GM19035 (cell line): ENCODE data around the gene MED12L.

Experiments used
- ATAC-seq: cut with Tn5 transposase; IDR thresholded peaks from one replicate; pipeline ENCODE4 v1.9.1; 2021; ENCODE audit not compliant: unreplicated experiment

MED12L gene

DNA sequence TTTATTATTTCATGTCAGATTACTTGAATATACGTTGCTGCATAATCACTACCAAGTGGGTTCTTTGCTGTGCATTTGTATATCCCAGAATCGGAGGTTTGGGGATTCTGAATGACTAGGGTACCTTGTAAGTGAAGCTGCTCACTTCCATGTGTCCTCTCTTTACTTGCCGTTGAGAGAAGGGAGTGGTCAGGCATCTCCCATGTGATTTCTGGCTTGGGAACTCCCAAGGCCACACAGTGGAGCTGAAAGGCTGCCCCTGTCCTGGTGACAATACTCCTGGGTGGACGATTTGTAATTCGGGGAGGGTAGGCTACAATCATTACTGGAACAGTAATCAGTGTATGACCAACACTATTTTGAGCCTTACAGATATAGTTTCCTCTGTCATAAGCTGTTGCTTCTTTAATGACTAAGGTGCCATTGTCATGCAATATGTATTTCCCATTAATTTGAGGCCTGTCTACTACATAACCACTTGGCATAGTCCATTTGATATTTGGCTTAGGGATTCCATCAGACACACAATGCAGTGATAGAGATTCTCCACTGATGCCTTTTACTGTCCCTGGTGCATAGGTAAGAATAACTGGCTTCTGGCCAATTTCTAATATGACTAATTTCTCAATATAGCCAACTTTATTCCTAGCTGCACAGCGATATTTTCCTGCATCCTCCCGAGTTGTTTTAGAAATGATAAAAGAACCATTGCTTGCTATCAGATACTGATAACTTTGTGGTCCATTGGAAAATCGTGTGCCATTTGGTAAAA, 351.4 kb downstream of the MED12L start:
- ATAC-seq: no peak

DNA sequence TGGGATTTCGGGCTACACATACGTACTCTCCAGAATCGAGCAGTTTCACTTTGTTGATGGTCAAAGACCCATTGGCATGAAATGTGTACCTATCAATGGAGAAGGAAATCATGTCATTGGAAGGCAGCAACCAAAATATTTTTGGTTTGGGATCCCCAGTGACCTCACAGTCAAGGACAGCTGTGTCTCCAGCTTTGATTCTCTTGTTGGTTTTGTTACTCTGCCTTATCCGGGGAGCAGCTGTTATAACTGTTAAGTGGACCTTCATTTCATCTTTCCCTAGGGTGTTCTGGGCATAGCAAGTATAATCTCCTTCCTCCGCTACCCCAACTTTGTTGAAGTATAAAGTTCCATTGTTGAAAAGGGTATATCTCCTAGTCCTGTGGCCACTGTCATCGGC, 352.4 kb downstream of the MED12L start:
- ATAC-seq: no peak

- ATAC-seq: peak; percentile 79
Measured at GRCh38 chr3:151439652-151440125, 354.2 kb downstream of the MED12L start.

DNA sequence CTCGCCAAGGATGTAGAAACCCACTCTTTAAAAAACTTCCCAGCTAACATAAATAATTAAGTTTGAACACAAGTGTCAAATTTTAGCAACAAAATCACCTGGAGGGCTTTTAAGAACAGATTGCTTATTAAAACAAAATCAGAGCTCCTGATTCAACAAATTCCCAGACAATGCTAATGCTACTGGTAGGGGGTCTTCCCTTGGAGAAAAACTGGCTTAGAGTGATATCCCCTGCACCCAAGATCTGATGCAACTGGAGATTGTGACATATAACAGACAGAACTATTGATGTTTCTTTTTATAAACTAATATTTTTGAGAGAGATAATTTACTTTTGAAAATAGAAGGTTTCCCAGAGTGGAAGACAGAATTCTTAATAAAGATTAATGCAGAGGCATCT, 355.5 kb downstream of the MED12L start:
- ATAC-seq: no peak

DNA sequence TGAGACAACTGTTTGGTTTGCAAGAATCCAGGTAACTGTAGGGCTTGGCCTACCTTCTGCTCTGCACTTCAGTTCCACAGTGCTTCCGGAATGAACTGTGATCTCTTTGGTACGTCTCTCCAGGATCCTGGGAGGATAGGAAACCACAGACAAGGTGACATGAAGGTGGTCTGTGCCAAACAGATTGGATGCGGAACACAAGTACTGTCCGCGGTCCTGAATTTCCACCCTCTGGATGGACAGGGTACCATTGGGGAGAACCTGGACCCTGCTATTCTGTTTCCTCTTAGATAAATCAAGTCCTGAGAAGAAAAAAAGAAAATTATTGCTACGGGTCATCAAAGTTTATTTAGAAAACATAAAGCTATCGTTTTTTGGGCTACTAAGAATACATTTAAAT, 358.1 kb downstream of the MED12L start:
- ATAC-seq: no peak

GRCh38 chr3:151445273-151446001, 360.0 kb downstream of the MED12L start:
- no peak for ATAC-seq

- no peak for ATAC-seq
Measured at GRCh38 chr3:151446002-151446340, 360.5 kb downstream of the MED12L start.

GRCh38 chr3:151452368-151452767, 366.9 kb downstream of the MED12L start:
- no peak for ATAC-seq

DNA sequence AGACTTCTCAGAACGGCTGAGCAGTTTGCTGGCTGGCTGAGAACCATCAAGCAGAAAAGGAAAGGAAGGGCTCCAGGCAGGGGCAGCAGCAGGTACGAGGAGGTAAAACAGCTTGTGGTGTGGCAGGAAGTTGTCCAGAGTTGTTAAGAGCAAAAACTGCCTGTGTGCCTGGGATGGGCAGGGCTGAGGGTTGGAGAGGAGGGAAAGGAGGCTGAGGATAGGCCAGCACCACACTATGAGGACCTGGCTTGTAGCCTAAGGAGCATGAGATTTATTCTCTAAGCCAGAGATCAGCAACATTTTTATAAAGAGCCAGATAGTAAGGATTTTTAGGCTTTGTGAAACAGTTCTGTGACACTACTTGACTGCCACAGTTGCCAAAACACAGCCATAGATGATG, 367.4 kb downstream of the MED12L start:
- no peak for ATAC-seq

- no peak for ATAC-seq
Measured at GRCh38 chr3:151456065-151456464, 370.6 kb downstream of the MED12L start.

- no peak for ATAC-seq
Measured at GRCh38 chr3:151459358-151459757, 373.9 kb downstream of the MED12L start.

- ATAC-seq: no peak
Measured at GRCh38 chr3:151460228-151460627, 374.8 kb downstream of the MED12L start.

GRCh38 chr3:151460774-151461450, 375.4 kb downstream of the MED12L start, which contains the start of gene IGSF10:
IGSF10 (minus strand) TSS chr3:151461061; CDS start chr3:151458709, 2,352 bp downstream.
- ATAC-seq: no peak

DNA sequence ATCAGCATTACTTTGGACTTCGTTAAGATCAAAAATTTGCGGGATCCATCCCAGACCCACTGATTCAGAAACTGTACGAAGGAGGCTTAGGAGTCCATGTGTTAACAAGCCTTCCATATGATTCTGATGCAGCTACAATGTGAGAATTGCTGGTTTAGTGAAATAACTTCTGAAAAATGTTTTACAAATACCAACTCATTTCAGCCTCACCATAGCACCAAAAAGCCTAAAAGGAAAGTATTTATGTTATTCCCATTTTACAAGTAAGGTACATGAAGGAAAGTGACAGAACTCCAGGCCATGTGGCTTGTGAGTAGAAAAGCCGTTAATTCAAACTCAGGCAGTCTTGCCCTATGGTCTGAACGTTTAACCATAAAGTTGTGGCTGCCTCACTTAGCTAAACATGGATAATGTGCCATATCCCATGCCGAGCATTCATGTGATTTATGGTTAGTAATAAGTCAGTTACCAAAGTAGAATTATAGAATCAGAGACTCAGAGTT, 376.9 kb downstream of the MED12L start:
- no peak for ATAC-seq

- ATAC-seq: no peak
Measured at GRCh38 chr3:151462991-151463390, 377.5 kb downstream of the MED12L start.

DNA sequence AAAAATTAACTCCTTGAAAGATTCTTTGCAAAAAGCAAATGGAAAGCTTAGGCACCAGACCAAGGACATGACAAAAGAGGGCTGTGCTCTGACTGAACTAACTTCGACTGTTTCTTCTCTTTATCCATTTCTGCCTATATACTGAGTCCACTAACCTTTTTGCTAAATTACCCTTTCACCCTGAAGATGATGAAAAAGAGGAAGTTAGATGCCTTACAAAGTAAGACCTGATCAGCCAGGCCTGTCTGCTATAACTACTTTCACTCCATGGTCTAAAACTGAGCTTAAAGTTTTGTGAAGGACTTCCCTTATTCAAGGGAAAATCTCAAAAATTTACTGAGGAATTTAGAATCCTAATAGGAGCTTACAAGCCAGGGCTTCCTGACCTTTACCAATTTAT, 381.6 kb downstream of the MED12L start:
- ATAC-seq: no peak

DNA sequence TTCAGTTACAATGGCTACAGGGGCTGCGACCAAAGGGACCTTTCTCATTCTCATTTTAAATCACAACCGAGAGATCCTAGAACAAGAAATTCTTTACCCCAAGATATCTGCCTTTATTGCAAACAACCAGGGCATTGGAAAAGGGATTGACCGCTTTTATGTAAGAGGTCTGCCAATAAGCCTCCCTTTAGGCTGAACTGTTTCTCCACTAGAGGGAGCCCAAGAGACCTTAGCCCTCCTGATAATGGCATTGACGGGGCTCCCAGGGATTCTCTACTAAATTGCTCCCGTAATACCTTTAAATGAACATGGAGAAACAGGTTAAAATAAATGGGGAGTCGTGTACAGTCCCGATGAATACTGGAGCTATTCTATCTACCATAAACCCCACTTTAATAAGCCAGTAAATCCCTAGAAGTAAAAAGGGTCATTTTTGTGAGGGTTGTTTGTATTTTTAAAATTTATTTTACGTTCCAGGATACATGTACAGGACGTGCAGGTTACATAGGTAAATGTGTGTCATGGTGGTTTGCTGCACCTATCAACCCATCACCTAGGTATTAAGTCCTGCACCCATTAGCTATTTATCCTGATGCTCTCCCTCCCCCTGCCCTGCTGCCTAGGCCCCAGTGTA, 382.9 kb downstream of the MED12L start:
- peak; percentile 83 for ATAC-seq

- no peak for ATAC-seq
Measured at GRCh38 chr3:151476344-151477018, 391.0 kb downstream of the MED12L start.

DNA sequence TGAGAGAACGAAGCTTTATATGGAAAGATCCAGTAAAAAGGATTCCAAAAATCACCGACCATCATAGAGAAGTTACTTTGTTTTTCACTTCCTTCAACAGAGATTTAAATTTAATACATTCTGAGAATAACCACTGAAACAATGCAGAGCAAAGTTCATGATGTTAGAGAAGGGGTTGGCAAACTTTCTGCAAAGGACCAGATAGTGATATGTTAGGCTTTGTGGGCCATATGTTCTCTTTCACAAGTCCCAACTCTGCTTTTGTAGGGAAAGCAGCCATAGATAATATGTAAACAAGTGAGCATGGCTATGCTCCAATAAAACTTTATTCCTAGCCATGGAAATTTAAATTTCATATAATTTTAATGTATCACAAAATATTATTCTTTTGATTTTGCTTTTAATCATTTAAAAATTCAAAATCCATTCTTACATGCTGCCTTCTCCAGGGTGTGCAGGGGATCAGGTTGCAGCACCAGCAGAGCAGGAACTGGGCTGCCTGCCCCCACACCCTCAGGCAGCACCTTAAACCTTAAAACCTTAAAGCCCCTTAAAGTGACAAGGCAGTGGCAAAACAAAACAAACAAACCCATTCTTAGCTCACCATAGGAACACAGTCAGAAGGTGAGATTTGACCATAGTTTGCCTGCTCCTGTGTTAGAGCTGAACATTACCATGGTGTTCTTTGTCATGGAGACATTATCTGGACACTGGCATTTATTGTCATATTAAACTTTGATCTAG, 392.3 kb downstream of the MED12L start:
- ATAC-seq: no peak

DNA sequence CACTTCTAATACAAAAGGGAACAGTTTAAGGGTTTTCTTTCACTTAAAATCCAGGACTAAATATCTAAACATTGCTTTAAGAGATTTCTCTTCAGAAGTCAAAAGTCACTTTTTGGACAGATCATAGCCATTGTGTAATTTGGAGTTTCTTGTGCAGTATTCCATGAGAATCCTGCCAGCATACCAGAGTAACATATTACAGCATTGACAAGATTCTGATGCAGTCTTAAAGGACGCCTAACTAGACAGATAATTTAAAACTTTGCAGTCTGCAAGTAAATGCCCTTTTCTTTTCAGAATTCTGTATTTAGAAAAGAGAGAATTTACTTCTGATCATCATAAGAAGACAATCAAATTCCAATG, 392.9 kb downstream of the MED12L start:
- no peak for ATAC-seq
